Muscle layer of colon (tissue), 2 donors: ENCODE measurements around the gene NUP58.
A peak's percentile ranks its signal among the peaks of the same experiment; 100 is the strongest.

Experiments used
- H3K27ac ChIP-seq: one replicate; pipeline ENCODE4 v1.7.0; 2013; ENCODE audit warnings: low read depth, mild to moderate bottlenecking, low read length, moderate library complexity
- H3K27me3 ChIP-seq, 2 donors: one replicate each; pipeline ENCODE4 v1.7.0; 2013; ENCODE audit warnings: low read length in 2 of 2, mild to moderate bottlenecking in 2 of 2; ENCODE audit not compliant: insufficient read depth in 2 of 2, control insufficient read depth in 1 of 2
- H3K36me3 ChIP-seq: one replicate; pipeline ENCODE4 v1.7.0; 2013; ENCODE audit warnings: mild to moderate bottlenecking, low read length; ENCODE audit not compliant: insufficient read depth
- H3K4me1 ChIP-seq: one replicate; pipeline ENCODE4 v1.7.0; 2013; ENCODE audit warnings: mild to moderate bottlenecking, low read length; ENCODE audit not compliant: insufficient read depth
- H3K4me3 ChIP-seq, 2 donors: one replicate each; pipeline ENCODE4 v1.7.0; 2013; ENCODE audit warnings: low read length in 2 of 2, low read depth in 1 of 2, mild to moderate bottlenecking in 1 of 2, moderate library complexity in 1 of 2
- H3K9ac ChIP-seq: one replicate; pipeline ENCODE4 v1.7.0; 2013; ENCODE audit warnings: low read length
- H3K9me3 ChIP-seq: one replicate; pipeline ENCODE4 v1.7.0; 2013; ENCODE audit warnings: mild to moderate bottlenecking, low read length
- donor health status: abdominal sarcoma.
- donor health status: Adenocarcinoma of cecum.

The NUP58 gene

DNA sequence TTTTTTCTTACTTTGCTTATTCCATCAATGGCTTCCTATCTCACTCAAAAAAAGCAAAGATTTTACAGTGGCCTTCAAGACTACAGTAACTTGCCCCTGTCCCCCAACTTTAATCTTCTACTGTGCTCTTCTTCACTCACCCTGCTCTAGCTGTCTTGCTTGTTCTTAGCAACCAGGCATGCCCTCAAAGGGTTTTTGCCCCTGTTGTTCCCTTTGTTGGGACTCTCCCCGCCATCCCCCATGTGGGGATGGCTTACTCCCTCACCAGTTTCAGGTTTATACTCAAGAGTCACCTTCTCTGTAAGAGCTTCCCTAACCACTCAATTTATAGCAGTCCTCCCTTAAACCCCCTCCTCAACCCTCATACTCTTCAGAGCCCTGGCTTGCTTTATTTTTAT lies 19.5 kb upstream of the NUP58 start:
- Histone ChIP-seq H3K27ac (no peak overlapping the region), H3K4me3 (no peak overlapping the region), H3K9me3 (no peaks in the 10 kb centered on the region), H3K9ac (no peak overlapping the region), H3K4me1 (peaks cover 10% of the 10 kb centered on the region), H3K27me3 (no peaks in the 10 kb centered on the region), H3K36me3 (no peaks in the 10 kb centered on the region)

DNA sequence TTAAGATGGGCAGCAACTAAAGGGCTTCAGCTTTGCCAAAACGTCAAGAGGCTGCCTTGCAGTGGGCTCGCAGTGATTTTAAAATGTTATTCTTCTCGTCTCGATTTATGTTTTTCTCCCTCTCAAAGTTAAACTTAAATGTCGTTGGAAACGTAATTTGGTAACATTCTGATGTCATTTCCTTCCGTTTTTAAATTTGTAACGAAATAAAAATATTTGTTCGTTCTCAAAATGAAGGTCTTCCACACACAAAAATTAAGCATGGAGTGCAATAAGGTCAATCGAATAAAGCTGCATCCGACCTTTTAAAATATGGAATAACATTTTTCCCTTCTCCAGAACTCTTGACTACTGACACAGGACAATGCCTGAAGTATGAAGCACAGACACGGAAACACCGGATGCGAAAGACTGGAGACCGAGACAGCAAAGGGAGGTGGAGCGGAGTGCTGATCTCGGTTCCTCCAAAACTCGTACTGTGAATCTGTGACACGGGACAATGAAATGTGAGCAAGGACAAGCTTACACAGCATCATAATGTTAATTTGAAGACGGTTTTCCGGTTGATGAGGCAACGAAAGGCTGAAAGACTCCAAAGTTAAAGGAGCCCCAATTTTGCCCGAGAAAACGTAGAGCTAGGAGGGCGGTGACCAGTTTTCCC lies 15.0 kb upstream of the NUP58 start:
- Histone ChIP-seq H3K27ac (peak overlapping the region; percentile 86), H3K9me3 (no peaks in the 10 kb centered on the region), H3K4me3 (peak overlapping the region; percentile 93 to 97), H3K36me3 (no peaks in the 10 kb centered on the region), H3K9ac (peak overlapping the region; percentile 84), H3K27me3 (no peaks in the 10 kb centered on the region), H3K4me1 (peaks cover 13% of the 10 kb centered on the region)

DNA sequence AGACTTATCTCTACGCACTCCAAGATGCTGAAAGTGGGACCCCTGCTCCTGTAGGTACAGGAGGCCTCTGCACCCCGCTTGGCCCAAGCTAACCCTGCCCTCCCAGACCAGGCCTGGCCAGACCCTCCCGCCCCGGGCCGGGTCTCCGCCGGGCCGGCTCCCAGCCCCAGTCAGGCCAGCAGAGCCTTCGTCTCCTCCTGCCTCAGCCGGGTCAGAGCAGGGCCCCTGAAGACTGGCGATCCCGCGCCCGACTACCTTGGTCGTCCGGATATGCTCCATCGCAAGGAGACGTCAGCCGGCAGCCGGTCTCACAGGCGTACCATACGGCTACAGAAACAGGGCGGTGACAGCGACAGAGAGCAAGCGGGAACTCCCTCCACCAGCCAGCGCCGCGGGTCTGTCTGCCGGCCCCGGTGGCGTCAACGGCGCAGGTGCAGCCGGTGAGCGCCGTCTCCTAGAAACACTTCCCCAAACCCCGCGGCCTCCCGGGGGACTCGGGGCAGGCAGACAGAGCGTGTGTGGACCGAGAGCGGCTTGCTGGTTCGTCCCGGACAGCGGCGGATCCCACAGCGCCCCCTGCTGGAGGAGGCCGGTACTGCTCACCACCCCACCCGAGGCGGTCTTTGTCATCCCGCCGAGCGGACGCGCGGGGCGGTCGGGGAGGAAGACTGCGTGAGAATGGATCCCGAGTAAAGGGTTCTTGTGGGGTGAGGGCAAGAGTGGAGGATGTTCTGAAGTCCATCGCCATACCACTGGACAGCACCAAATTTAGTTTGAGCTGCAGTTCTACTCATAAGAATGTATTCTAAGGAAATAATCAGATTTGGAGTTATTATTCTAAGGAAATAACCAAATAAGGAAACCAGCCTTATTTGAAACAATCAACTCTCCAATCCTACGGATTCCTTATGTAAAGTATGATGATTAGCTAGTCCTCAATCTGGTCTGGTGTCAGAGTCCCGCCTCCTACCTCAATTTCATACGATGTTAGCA lies 14.2 kb upstream of the NUP58 start, which contains the start of gene MTMR6:
Gene MTMR6, minus strand, starts transcription at position 520 of the 993 bp plus-strand sequence. Its CDS starts 241 bp downstream, at position 279.
- Histone ChIP-seq H3K27ac (peak within 1 kb of the TSS; percentile 86), H3K4me1 (peaks cover 13% of the 10 kb centered on the region), H3K4me3 (peak within 1 kb of the TSS; percentile 93 to 97), H3K9ac (peak within 1 kb of the TSS; percentile 84), H3K9me3 (no peaks in the 10 kb centered on the region), H3K27me3 (no peaks in the 10 kb centered on the region), H3K36me3 (no peaks in the 10 kb centered on the region)

DNA sequence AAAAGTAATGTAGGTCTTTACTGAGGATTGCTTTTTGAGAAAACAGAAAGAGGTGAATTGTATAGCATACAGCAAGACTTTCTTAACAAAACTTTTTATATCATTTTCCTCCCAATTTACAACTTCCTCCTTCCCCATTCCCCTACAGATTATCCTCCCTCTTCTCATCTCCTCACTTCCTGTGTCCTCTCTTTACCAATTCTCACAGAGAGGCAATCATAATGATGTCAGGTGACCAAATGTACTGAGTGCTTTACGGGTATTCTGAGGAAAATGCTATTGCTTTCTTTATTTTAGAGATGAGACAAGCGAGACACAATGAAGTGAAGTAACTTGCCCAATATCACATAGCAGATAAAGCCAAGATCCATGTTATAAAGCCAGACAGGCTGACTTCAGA lies 12.5 kb upstream of the NUP58 start:
- H3K9me3 ChIP-seq, result no peaks in the 10 kb centered on the region
- H3K9ac ChIP-seq, result no peak overlapping the region
- H3K36me3 ChIP-seq, result no peaks in the 10 kb centered on the region
- H3K27me3 ChIP-seq, result no peaks in the 10 kb centered on the region
- no peak overlapping the region for H3K27ac ChIP-seq
- H3K4me1 ChIP-seq, result peaks cover 13% of the 10 kb centered on the region
- no peak overlapping the region for H3K4me3 ChIP-seq

DNA sequence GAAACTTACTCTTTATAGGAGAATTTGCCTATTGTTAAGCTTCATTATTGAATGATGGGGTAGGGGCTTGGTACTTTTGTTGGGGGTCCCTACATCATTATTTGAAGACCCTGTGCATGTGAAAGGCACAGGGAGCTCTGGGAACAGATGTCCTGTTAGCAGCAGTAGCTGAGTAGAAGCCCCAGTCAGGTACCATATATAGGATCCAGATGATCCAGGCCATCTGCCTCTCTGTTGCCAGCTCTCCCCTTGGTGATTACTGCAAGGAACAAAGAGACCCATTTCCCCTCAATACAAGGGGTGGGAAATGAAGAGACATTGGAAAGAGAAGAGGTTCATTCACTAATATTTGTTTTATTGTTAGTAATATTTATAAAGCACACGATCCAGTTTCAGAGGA lies 9.7 kb upstream of the NUP58 start:
- peaks cover 3% of the 10 kb centered on the region for H3K4me1 ChIP-seq

DNA sequence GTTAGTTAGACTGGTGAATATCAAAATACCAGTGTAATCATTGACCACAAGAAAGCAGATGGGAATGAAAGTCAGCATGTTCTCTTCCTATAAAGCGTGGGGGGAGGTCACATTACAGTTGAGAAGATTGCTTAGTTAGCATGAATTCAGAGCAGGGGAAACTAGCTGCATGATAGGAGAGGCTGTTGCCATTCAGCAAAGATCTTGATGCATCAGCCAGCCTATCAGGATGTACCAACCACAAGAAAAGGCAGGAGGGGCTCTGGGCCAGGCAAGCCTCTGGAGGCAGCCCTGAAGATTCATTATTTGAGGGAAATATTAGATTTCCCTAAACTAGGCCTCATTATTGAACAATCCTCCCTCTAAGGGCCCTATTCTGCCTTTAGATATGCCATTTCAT lies 9.1 kb upstream of the NUP58 start:
- Histone ChIP-seq H3K4me3 (no peak overlapping the region), H3K9ac (no peak overlapping the region), H3K27me3 (no peaks in the 10 kb centered on the region), H3K4me1 (peaks cover 3% of the 10 kb centered on the region), H3K9me3 (no peaks in the 10 kb centered on the region), H3K36me3 (no peaks in the 10 kb centered on the region), H3K27ac (no peak overlapping the region)

More for the DNA sequence above, 9.7 kb upstream of the NUP58 start:
- Histone ChIP-seq H3K9me3 (no peaks in the 10 kb centered on the region), H3K4me3 (no peak overlapping the region), H3K27me3 (no peaks in the 10 kb centered on the region), H3K9ac (no peak overlapping the region), H3K36me3 (no peaks in the 10 kb centered on the region), H3K27ac (no peak overlapping the region)

DNA sequence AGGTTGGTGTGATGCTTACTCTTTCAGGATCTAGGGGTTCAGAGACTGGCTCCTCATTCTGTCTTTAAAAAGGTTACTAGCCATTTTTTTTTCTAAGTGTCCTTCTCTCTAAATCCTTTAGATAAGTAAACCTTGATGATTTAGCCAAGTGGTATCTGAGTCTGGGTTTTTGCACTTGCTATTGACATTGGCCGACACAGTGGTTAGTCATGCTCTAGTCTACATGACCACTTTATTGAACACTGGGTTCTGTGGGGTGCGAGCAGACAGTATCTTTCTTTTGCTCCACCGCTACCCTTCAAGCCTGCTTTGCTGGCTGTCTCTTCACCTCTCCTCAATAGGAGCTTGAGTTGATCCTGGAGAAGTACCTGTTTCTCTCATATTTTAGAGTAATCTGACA lies 6.2 kb upstream of the NUP58 start:
- Histone ChIP-seq H3K9me3 (no peaks in the 10 kb centered on the region), H3K36me3 (no peaks in the 10 kb centered on the region), H3K27me3 (no peaks in the 10 kb centered on the region), H3K9ac (no peak overlapping the region), H3K4me3 (no peak overlapping the region), H3K27ac (no peak overlapping the region), H3K4me1 (no peaks in the 10 kb centered on the region)

DNA sequence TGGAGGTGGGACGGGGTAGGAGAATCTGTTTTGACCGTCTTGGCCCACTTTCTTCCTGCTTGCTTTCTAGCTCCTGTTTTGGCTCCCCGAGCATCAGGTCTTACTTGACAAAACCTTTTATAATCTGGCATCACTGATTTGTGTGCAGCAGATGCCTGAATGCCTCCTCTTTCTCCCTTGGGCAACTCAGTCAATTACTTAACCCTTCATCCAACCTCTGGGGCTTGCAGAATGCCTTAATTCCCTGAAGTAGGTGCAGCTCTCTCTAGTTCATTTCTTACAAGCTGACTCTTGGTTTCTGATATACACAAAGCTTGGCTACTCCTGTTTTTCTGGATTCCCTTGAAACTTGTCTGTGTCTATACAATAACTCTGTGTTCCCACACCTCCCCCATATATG lies 5.7 kb upstream of the NUP58 start:
- no peaks in the 10 kb centered on the region for H3K36me3 ChIP-seq
- H3K9ac ChIP-seq, result no peak overlapping the region
- no peaks in the 10 kb centered on the region for H3K4me1 ChIP-seq
- no peaks in the 10 kb centered on the region for H3K27me3 ChIP-seq
- H3K4me3 ChIP-seq, result no peak overlapping the region
- H3K27ac ChIP-seq, result no peak overlapping the region
- no peaks in the 10 kb centered on the region for H3K9me3 ChIP-seq

DNA sequence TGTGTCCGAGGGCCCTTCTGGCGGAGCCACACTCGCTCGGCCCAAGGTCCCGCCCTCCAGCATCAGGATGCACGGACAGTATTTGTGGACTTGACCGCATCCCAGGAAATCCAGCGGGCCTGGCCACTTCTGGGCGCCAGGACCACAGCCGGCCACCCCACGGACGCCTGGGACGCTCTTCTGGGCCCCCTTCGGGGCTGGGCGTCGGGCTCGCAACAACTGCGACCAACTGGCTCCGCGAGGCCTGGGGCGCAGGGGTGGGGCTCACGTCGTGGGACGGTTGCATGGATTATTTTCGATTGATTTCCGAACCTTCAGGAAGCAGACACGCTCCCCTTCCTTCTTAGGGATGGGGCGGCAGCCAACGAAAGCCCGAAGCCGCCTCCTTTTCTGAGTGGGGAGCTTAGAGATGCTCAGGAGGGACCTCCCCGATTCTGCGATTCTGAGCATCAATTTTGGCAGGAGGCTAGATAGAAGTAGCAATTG lies 521 bp upstream of the NUP58 start:
- H3K36me3 ChIP-seq, result no peaks in the 10 kb centered on the region
- H3K27me3 ChIP-seq, result no peaks in the 10 kb centered on the region
- H3K9me3 ChIP-seq, result no peaks in the 10 kb centered on the region
- H3K4me3 ChIP-seq, result peak overlapping the region; percentile 24 to 86
- peaks cover 10% of the 10 kb centered on the region for H3K4me1 ChIP-seq
- H3K27ac ChIP-seq, result peak overlapping the region; percentile 96
- peak overlapping the region; percentile 77 for H3K9ac ChIP-seq

DNA sequence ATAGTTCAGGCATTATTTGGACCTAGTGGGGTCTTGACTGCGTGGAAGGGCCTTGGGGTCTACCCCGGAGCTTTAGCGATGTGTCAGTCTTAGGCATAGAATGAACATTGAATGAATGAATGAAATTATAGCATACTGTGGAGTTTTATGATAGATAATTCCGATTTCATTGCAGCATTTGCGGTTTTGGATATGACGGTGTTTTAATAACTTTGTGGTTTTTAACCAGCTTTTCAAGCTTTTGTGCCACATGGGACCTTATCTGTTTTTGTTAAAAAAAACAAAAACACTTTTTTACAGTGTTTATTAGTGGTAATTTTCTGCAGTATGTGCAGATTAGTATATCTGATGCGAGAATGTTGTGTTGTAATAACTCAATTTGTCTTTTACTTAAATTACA lies 696 bp downstream of the NUP58 start:
- H3K36me3 ChIP-seq, result no peaks in the 10 kb centered on the region
- no peaks in the 10 kb centered on the region for H3K27me3 ChIP-seq
- no peaks in the 10 kb centered on the region for H3K9me3 ChIP-seq
- peak overlapping the region; percentile 87 for H3K9ac ChIP-seq
- peak overlapping the region; percentile 82 to 86 for H3K4me3 ChIP-seq
- H3K27ac ChIP-seq, result peak overlapping the region; percentile 96
- peaks cover 10% of the 10 kb centered on the region for H3K4me1 ChIP-seq

DNA sequence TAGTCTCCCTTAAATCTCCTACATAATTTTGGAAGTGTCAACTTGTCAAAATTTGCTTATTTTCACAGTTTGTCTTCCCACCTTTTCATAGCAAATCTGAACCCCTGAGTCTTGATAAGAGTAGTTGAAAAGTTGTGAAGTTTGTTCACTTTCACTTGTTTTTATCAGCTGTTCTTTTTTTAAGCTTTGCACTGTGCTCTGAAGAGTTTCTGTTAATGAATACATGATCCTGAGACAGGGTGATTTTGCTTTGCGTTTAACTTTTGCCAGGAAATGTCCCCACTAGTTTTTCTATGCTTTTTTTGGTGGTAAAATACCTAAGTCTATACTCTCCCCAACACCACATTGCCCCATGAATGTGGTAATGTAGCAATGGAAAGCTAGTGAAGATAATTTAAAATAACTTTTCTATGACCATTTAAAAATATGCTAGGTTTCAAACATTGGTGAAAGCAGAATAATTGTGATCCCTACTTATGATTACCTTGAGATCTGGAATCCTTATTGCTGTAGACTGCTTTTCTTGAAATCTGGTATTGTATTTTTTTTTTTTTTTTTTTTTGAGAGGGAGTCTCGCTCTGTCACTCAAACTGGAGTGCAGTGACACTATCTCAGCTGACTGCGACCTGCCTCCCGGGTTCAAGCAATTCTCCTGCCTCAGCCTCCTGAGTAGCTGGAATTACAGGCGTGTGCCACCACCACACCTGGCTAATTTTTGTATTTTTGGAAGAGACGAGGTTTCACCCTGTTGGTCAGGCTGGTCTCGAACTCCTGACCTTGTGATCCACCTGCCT lies 5.4 kb downstream of the NUP58 start:
- no peak overlapping the region for H3K4me3 ChIP-seq
- H3K27me3 ChIP-seq, result no peaks in the 10 kb centered on the region
- H3K9ac ChIP-seq, result no peak overlapping the region
- no peak overlapping the region for H3K27ac ChIP-seq
- no peaks in the 10 kb centered on the region for H3K9me3 ChIP-seq
- peaks cover 10% of the 10 kb centered on the region for H3K4me1 ChIP-seq
- H3K36me3 ChIP-seq, result peaks cover 13% of the 10 kb centered on the region
